ENCODE measurements around the gene ANO9.

DNA sequence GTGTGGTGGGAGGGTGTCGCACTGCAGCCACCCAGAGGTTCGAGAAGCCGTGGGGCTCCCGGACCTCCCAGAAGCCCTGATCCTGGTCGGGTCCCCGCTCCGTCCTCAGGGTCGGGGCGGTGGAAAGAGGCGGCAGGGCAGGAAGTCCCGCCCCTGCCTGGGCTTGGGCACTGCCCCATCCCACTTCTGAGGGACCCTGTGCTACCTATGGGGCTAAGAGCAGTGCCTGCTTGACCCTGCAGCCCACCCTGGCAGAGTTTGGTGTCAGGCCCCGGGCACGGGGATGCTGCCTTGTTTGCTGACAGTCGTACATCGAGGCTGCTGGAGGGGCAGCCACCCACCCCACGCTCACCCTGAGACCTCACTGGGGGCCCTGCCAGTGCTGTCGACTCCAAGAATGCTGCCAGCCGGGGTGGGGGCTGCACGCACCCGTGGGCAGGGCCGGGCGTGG lies 45.8 kb upstream of the ANO9 start:
- TF ChIP-seq, protein P1, sequence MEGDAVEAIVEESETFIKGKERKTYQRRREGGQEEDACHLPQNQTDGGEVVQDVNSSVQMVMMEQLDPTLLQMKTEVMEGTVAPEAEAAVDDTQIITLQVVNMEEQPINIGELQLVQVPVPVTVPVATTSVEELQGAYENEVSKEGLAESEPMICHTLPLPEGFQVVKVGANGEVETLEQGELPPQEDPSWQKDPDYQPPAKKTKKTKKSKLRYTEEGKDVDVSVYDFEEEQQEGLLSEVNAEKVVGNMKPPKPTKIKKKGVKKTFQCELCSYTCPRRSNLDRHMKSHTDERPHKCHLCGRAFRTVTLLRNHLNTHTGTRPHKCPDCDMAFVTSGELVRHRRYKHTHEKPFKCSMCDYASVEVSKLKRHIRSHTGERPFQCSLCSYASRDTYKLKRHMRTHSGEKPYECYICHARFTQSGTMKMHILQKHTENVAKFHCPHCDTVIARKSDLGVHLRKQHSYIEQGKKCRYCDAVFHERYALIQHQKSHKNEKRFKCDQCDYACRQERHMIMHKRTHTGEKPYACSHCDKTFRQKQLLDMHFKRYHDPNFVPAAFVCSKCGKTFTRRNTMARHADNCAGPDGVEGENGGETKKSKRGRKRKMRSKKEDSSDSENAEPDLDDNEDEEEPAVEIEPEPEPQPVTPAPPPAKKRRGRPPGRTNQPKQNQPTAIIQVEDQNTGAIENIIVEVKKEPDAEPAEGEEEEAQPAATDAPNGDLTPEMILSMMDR (conservative IDR thresholded peaks at IDR 0.05; ENCODE audit: low read depth in 2 of 2) = no peak
- TF ChIP-seq POLR2AphosphoS5 (IDR thresholded peaks at IDR 0.05; ENCODE audit: low read depth) (no peak), EZH2phosphoT487 (IDR thresholded peaks at IDR 0.05; ENCODE audit: unreplicated experiment) (no peak), EZH2 (IDR thresholded peaks at IDR 0.05; ENCODE audit: low read depth, unreplicated experiment) (no peak), CREB1 (CRISPR knock-in tag; IDR thresholded peaks at IDR 0.05; ENCODE audit: low read depth) (no peak), JUNB (IDR thresholded peaks at IDR 0.05; ENCODE audit: unreplicated experiment) (no peak), ZNF114 (CRISPR knock-in tag; IDR thresholded peaks at IDR 0.05) (no peak), STAT1 (IDR thresholded peaks at IDR 0.05; ENCODE audit: unreplicated experiment) (no peak), ZNF331 (CRISPR knock-in tag; IDR thresholded peaks at IDR 0.05; ENCODE audit: low read depth) (no peak)
- TF ChIP-seq, protein P2, sequence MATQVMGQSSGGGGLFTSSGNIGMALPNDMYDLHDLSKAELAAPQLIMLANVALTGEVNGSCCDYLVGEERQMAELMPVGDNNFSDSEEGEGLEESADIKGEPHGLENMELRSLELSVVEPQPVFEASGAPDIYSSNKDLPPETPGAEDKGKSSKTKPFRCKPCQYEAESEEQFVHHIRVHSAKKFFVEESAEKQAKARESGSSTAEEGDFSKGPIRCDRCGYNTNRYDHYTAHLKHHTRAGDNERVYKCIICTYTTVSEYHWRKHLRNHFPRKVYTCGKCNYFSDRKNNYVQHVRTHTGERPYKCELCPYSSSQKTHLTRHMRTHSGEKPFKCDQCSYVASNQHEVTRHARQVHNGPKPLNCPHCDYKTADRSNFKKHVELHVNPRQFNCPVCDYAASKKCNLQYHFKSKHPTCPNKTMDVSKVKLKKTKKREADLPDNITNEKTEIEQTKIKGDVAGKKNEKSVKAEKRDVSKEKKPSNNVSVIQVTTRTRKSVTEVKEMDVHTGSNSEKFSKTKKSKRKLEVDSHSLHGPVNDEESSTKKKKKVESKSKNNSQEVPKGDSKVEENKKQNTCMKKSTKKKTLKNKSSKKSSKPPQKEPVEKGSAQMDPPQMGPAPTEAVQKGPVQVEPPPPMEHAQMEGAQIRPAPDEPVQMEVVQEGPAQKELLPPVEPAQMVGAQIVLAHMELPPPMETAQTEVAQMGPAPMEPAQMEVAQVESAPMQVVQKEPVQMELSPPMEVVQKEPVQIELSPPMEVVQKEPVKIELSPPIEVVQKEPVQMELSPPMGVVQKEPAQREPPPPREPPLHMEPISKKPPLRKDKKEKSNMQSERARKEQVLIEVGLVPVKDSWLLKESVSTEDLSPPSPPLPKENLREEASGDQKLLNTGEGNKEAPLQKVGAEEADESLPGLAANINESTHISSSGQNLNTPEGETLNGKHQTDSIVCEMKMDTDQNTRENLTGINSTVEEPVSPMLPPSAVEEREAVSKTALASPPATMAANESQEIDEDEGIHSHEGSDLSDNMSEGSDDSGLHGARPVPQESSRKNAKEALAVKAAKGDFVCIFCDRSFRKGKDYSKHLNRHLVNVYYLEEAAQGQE (IDR thresholded peaks at IDR 0.05; ENCODE audit: unreplicated experiment) = no peak
